MM.1S (cell line): Measurements from ENCODE around the gene IP6K1.

Source experiments
- CTCF ChIP-seq: fragments of 300-600 bp; sonication (generic); IDR thresholded peaks from 2 replicates; pipeline ENCODE4 v1.5.1; 2016; ENCODE audit warnings: antibody characterized with exemption, low read length, mixed read lengths
- EZH2 ChIP-seq: fragments of 300-600 bp; sonication (generic); optimal IDR thresholded peaks from 2 replicates; pipeline ENCODE3; 2017; ENCODE audit warnings: low read depth, mild to moderate bottlenecking, antibody characterized with exemption, low read length, mixed read lengths

- TF ChIP-seq CTCF (no peak), EZH2 (no peak)
Observed at GRCh38 chr3:49805897-49806701, 19.8 kb upstream of the IP6K1 start.
